Dermis lymphatic vessel endothelial cell (primary cell): ENCODE results near the gene ZNF222. TPM values are rescaled to one million over a fixed set of nuclear protein-coding genes. Genes with fewer than 3 reads are reported as not detected.

ENCODE experiments used
- total RNA-seq: library from RNA; depleted of rRNA; stranded (reverse); fragments of >200 nt; gene quantifications from 2 replicates; pipeline ENCODE4 v1.2.1, GENCODE V29; 2014

The ZNF222 gene
- total RNA-seq = 5.7 and 7.8 TPM in 2 replicates

DNA sequence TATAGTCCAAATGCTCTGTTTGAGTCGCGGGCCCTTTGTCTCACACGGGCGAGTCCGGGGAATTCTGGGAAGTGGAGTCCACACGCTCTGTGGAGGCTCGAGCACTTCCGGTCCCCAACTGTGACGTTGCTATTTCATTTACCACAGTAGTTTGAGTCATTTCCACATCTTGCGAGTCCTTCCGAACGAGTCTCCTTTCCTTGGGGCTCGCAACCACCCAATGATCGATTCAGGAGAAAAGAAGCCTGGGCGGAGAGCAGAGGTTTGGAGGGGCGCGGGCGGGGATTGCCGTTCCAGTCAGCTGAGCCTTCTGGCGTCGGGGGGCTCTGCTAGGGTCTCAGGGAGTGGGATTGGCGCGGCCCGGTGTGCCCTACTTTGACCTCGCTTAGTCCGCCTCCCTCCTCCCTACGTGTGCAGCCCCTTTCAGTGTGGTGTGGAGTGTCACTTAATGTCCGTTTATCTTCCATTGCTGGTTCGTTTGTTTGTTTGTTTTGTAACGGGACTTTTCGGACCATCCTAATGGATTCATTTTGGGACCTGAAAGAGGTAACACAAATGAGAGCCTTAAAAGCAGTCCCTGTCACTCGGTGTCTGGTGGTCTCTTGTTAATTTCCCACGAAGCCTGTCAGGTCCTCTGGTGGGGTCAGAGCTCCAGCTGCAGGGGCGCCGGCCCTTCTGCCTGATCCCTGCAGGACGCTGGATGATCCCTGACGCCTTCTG, at the start of gene ZNF222:
Gene ZNF222 (plus strand): TSS at position 163 of the 720 bp plus-strand sequence. CDS start 58 bp downstream, at position 221.

DNA sequence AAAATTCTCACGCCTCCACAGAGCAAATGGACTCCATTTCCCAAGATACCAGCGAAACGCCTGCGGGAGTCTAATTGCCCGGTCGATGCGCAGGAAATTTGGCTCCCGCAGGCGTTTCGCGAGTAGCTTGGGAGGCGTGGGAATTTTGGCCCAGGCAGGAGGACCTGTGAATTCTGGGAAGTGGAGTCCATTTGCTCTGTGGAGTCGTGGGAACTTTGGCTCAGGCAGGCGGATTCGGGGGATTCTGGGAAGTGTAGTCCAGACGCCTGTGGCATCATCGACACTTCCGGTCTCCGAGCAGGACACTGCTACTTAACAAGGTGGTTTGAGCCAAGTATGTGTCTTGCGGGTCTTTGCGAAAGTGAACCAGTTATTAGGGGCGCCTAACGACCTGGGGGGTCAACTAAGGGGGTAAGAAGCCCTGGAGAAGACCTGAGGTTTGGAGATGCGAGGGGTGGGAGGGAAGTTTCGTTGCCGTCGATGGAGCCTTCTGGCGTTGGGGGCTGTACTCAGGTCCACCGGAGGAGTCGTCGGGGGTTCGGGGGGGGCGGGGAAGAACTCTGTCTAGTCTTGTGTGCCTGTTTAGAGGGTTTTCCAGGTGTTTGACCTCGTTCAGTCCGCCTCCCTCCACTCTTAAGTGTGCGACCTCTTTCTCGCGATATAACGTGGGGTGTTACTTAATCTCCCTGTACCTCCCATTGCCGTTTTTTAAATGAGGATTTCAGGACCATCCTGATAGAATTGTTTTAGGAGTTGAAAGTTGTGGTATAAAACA, 41.1 kb upstream of the ZNF222 start, which contains the start of gene ZNF155:
Gene ZNF155 (plus strand): TSS at position 277 of the 775 bp plus-strand sequence. CDS start 4,356 bp downstream, outside the sequence.

DNA sequence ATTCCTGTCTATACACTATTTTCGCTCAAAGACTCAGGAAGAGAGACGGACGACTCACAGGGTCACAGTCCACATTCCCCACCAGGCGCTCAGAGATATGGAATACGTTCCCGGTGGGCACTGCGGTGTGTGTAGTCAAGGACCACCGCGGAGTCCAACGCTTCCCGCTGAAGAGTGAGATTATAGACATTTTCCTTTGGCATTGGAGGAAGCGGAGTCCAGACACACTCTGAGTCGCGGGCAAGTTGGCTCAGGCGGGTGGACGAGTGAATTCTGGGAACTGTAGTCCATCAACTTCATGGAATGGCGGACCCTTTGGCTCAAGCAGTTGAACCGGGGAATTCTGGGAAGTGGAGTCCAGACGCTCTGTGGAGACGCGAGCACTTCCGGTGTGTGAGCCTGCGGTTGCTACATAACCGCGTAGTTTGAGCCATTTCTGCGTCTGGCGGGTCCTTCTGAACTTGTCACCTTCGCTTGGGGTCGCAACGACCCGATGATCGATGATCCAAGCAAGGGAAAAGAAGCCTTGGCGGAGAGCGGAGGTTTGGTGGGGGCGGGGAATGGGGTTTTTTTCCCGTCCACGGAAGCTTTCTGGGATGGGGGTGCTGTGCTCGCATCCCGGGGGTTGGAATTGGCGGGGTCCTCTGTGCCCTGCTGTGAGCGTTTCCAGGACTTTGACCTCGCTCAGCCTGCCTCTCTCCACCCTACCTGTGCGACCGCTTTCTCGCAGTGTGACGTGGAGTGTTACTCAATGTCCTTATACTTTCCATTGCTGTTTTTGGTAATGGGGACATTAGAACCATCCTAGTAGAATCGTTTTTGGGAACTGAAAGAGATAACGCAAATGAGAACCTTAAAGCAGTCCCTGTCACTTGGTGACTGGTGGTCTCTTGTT, 22.4 kb upstream of the ZNF222 start, which contains the start of gene ZNF230:
Gene ZNF230 (plus strand): TSS at position 392 of the 895 bp plus-strand sequence. CDS start 4,122 bp downstream, outside the sequence.

DNA sequence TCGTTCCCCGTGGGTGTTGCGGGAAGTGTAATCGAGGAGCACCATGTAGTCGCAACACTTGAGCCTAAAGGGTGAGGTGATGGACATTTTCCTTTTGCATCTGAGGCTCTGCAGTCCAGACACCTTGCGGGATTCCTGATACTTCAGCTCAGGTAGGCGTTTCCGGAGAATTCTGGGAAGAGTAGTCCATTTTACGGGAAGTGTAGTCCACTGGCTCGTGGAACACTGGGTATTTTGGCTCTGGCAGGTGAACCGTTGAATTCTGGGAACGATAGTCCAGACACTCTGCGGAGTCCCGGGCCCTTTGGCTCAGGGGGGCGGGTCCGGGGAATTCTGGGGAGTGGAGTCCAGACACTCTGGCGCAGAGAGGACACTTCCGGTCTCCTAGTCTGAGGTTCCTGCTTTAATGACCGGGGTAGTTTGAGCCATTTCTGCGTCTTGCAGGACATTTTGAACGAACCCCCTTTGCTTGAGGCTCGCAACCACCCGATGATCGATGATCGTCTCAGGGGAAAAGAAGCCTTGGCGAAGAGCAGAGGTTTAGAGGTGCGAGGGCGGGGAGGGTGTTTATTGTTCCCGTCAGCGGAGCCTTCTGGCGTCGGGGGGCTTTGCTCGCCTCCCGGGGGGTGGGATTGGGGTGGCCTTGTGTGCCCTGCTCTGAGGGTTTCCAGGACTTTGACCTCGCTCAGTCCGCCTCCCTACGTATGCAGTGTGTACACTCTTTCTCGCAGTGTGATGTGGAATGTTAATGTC, 26.6 kb downstream of the ZNF222 start, which contains the start of gene ZNF223:
Gene ZNF223 (plus strand): TSS at position 387 of the 753 bp plus-strand sequence. CDS start 3,141 bp downstream, outside the sequence.

DNA sequence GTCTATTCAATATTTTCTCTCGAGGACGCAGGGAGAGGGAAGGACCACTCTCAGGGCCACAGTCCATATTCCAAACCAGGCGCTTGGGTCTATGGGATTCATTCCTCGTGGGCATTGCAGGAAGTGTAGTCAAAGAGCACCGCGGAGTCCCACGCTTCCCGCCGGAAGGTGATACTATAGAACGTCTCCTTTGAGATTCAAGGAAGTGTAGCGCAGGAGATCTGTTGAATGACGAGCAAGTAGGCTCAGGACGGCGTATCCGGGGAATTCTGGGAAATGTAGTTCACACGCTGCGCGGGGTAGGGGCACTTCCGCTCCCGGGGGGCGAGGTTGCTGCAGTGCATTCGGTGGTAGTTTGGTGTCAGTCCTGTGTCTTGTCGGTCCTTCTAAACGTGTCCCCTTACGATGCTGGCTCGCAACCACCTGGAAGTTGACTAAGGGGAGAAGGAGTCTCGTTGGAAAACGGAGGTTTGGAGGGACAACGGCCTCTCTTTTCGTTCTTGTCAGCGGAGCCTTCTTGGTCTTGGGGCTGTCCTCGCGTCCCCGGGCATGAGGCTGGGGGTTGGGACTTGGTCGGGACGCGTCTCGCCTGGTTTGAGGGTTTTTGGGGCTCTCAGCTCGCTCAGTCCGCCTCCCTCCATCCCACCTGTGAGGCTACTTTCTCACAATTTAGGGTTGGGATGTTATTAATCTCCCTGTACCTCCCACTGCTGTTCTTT, 46.8 kb downstream of the ZNF222 start, which contains the start of gene ZNF284:
Gene ZNF284 (plus strand): TSS at position 336 of the 719 bp plus-strand sequence. CDS start 4,231 bp downstream, outside the sequence.

Other genes with a start within 250 kb of the ZNF222 start
- 0.11 TPM in 1 of 2 replicates, not detected in the other for gene KCNN4, start 244.4 kb upstream of the ZNF222 start, total RNA-seq
- 0.22 and 0.43 TPM in 2 replicates for gene LYPD5, start 222.9 kb upstream of the ZNF222 start, total RNA-seq
- gene ZNF283, start 198.1 kb upstream of the ZNF222 start, total RNA-seq = 7.2 and 12.0 TPM in 2 replicates
- 0.54 and 0.77 TPM in 2 replicates for gene ZNF404, start 141.4 kb upstream of the ZNF222 start, total RNA-seq
- gene ZNF45, start 90.1 kb upstream of the ZNF222 start, total RNA-seq = 16.3 and 21.6 TPM in 2 replicates
- 3.9 and 6.3 TPM in 2 replicates for gene ZNF221, start 74.2 kb upstream of the ZNF222 start, total RNA-seq
- 7.8 and 9.9 TPM in 2 replicates for gene ZNF155, start 41.2 kb upstream of the ZNF222 start, total RNA-seq
- gene ZNF230, start 22.4 kb upstream of the ZNF222 start, total RNA-seq = 3.0 and 4.2 TPM in 2 replicates
- gene ZNF223, start 26.7 kb downstream of the ZNF222 start, total RNA-seq = 6.0 and 7.3 TPM in 2 replicates
- 2.9 and 3.1 TPM in 2 replicates for gene ZNF284, start 46.8 kb downstream of the ZNF222 start, total RNA-seq
- 28.3 and 38.9 TPM in 2 replicates for gene ZNF224, start 69.0 kb downstream of the ZNF222 start, total RNA-seq
- 5.9 and 7.8 TPM in 2 replicates for gene ZNF225, start 88.0 kb downstream of the ZNF222 start, total RNA-seq
- 8.0 and 12.5 TPM in 2 replicates for gene ZNF234, start 116.2 kb downstream of the ZNF222 start, total RNA-seq
- 14.1 and 15.7 TPM in 2 replicates for gene ZNF226, start 139.7 kb downstream of the ZNF222 start, total RNA-seq
- 16.9 and 24.7 TPM in 2 replicates for gene ZNF227, start 187.2 kb downstream of the ZNF222 start, total RNA-seq
- 0.95 and 2.0 TPM in 2 replicates for gene ZNF233, start 234.5 kb downstream of the ZNF222 start, total RNA-seq